Caco-2 (cell line): ENCODE data around the gene HK1. TPM values are rescaled to one million over a fixed set of nuclear protein-coding genes. Genes with fewer than 3 reads are reported as not detected.

Experiments
- BruUV-seq: library from RNA; stranded (reverse); fragments of 400-500 nt; replicated peaks from 2 replicates; lab custom pipeline; 2021; lab: Mats Ljungman, UMichigan
- CTCF ChIA-PET: fragments of 300-600 bp; sonication (Branson Sonifier 250); formaldehyde crosslinking; loops from one replicate; lab custom pipeline; 2022; ENCODE audit warnings: antibody characterized with exemption; lab: Charles Lee
- POLR2A ChIA-PET: fragments of 300-600 bp; sonication (Branson Sonifier 250); formaldehyde crosslinking; loops from one replicate; lab custom pipeline; 2022; ENCODE audit warnings: antibody characterized with exemption; lab: Charles Lee
- DNase-seq, 2 experiments: peaks; one replicate each; pipeline versions ENCODE4 v3.0.0 to v3.0.0-alpha.2; 2020 to 2022
- H3K27me3 ChIP-seq: replicated peaks from 2 replicates; pipeline ENCODE4 v1.6.0; 2011; ENCODE audit warnings: low read length; ENCODE audit not compliant: control insufficient read depth, insufficient read depth
- H3K36me3 ChIP-seq: 2 replicates; pipeline ENCODE4 v1.5.1; 2011; ENCODE audit warnings: low read length; ENCODE audit not compliant: control insufficient read depth, insufficient read depth
- H3K4me1 ChIP-seq: fragments of 250-450 bp; sonication (Bioruptor Pico); 2 replicates; pipeline ENCODE4 v1.5.1; 2020; ENCODE audit warnings: mild to moderate bottlenecking
- H3K4me3 ChIP-seq: 2 replicates; pipeline ENCODE4 v1.5.1; 2011; ENCODE audit warnings: low read depth, mild to moderate bottlenecking, control low read depth, low read length
- H3K9me3 ChIP-seq: fragments of 250-450 bp; sonication (Bioruptor Pico); 2 replicates; pipeline ENCODE4 v1.5.1; 2020; ENCODE audit warnings: mild to moderate bottlenecking, moderate library complexity
- H3K27ac Mint-ChIP-seq: one replicate; pipeline ENCODE4 v1.8.0; 2022; ENCODE audit warnings: mixed read lengths; ENCODE audit not compliant: unreplicated experiment
- H3K27me3 Mint-ChIP-seq: one replicate; pipeline ENCODE4 v1.8.0; 2022; ENCODE audit warnings: mixed read lengths; ENCODE audit not compliant: insufficient read depth, unreplicated experiment
- H3K36me3 Mint-ChIP-seq: one replicate; pipeline ENCODE4 v1.8.0; 2022; ENCODE audit warnings: mild to moderate bottlenecking, mixed read lengths; ENCODE audit not compliant: insufficient read depth, unreplicated experiment
- H3K4me1 Mint-ChIP-seq: one replicate; pipeline ENCODE4 v1.8.0; 2022; ENCODE audit warnings: low read depth, mixed read lengths; ENCODE audit not compliant: unreplicated experiment
- H3K4me3 Mint-ChIP-seq: one replicate; pipeline ENCODE4 v1.8.0; 2022; ENCODE audit warnings: mild to moderate bottlenecking, moderate library complexity, mixed read lengths; ENCODE audit not compliant: unreplicated experiment
- H3K9me3 Mint-ChIP-seq: one replicate; pipeline ENCODE4 v1.8.0; 2022; ENCODE audit warnings: mixed read lengths; ENCODE audit not compliant: unreplicated experiment
- CTCF ChIP-seq, 2 experiments: fragments of 200-600 bp in 1 of 2; IDR thresholded peaks; 1 replicate in 1 of 2; 2 replicates in 1 of 2; pipeline versions ENCODE4 v1.5.1 to v1.8.0; 2011 to 2022; ENCODE audit warnings: antibody characterized with exemption in 1 of 2, control low read depth in 1 of 2, inconsistent platforms in 1 of 2, low read depth in 1 of 2, low read length in 1 of 2, mild to moderate bottlenecking in 1 of 2, moderate library complexity in 1 of 2; ENCODE audit not compliant: insufficient read depth in 1 of 2, severe bottlenecking in 1 of 2, unreplicated experiment in 1 of 2
- intact Hi-C: fragments of 100-400 bp; cut with micrococcal nuclease; formaldehyde crosslinking; loops from one replicate; pipeline ENCODE4 v1.10.0; 2022; ENCODE audit not compliant: unreplicated experiment
- total RNA-seq: library from RNA; stranded (reverse); gene quantifications from 2 replicates; pipeline ENCODE4 v1.2.3, GENCODE V29; 2022

Gene HK1
- total RNA-seq, 1 experiment from 2014 or later, result 35.4 TPM

- Mint-ChIP-seq H3K4me1 (peaks cover 43% of the 10 kb centered on the region), H3K36me3 (peaks cover 14% of the 10 kb centered on the region), H3K4me3 (no peak overlapping the region), H3K9me3 (no peaks in the 10 kb centered on the region), H3K27ac (peak overlapping the region; percentile 45), H3K27me3 (no peaks in the 10 kb centered on the region)
- BruUV-seq, result no TSS peak
- Histone ChIP-seq H3K4me1 (peaks cover 49% of the 10 kb centered on the region), H3K9me3 (no peaks in the 10 kb centered on the region), H3K4me3 (no peak overlapping the region), H3K27me3 (no peaks in the 10 kb centered on the region), H3K36me3 (no peaks in the 10 kb centered on the region)
- POLR2A ChIA-PET, result no interaction called here
- CTCF ChIA-PET, result no interaction called here
- no peak for DNase-seq
- no peak for TF ChIP-seq CTCF (IDR thresholded peaks at IDR 0.05; ENCODE audit: insufficient read depth in 1 of 2, low read depth in 1 of 2, low read length in 1 of 2, severe bottlenecking in 1 of 2, unreplicated experiment in 1 of 2)
- intact Hi-C loops, result no loop called here
Measured at GRCh38 chr10:69329721-69330178, 51.5 kb downstream of the HK1 start.

DNA sequence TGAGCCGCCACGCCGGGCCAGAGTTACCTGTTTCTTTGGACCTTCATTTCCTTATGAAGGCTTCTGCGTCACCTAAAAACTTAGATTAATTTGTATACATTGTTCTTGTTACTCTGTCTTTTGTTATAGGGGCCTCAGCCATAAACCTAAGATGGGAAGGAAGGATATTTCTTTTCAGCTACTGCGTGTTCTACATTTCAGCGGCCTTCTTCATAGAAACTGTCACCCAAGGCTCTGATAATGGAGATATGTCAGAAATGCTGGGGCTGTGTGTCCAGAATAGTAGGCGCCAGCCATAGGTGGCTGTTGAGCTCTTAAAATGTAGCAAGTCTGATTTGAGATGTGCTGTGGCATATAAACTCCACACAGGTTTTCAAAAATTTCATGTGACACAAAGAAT lies 52.9 kb downstream of the HK1 start:
- Mint-ChIP-seq H3K9me3 (no peaks in the 10 kb centered on the region), H3K27ac (peak overlapping the region; percentile 45), H3K4me3 (no peak overlapping the region), H3K27me3 (no peaks in the 10 kb centered on the region), H3K36me3 (peaks cover 14% of the 10 kb centered on the region), H3K4me1 (peaks cover 54% of the 10 kb centered on the region)
- intact Hi-C loops, result no loop called here
- Histone ChIP-seq H3K4me3 (no peak overlapping the region), H3K27me3 (no peaks in the 10 kb centered on the region), H3K4me1 (peaks cover 56% of the 10 kb centered on the region), H3K36me3 (no peaks in the 10 kb centered on the region), H3K9me3 (no peaks in the 10 kb centered on the region)
- CTCF ChIA-PET, result no interaction called here
- DNase-seq, result no peak
- POLR2A ChIA-PET, result no interaction called here
- no peak for TF ChIP-seq CTCF (IDR thresholded peaks at IDR 0.05; ENCODE audit: insufficient read depth in 1 of 2, low read depth in 1 of 2, low read length in 1 of 2, severe bottlenecking in 1 of 2, unreplicated experiment in 1 of 2)
- BruUV-seq, result no TSS peak

- BruUV-seq, result no TSS peak
- peaks cover 14% of the 10 kb centered on the region for H3K36me3 Mint-ChIP-seq
- Histone ChIP-seq H3K4me3 (no peak overlapping the region), H3K36me3 (no peaks in the 10 kb centered on the region), H3K9me3 (no peaks in the 10 kb centered on the region), H3K27me3 (no peaks in the 10 kb centered on the region), H3K4me1 (peaks cover 63% of the 10 kb centered on the region)
- TF ChIP-seq CTCF (IDR thresholded peaks at IDR 0.05; ENCODE audit: insufficient read depth in 1 of 2, low read depth in 1 of 2, low read length in 1 of 2, severe bottlenecking in 1 of 2, unreplicated experiment in 1 of 2), result no peak
- ChIA-PET CTCF (interaction anchor here (1.1 to 2.6 kb wide), 8 partner anchors 13 to 76 kb away, joined by 3 to 14 read pairs (median 6); no protein-coding TSS in a partner anchor), POLR2A (interaction anchor here (1.2 kb wide), 1 partner anchor 15 kb away, joined by 4 read pairs; no protein-coding TSS in a partner anchor)
- H3K4me3 Mint-ChIP-seq, result peak overlapping the region; percentile 52
- peak in 1 of 2 experiments; percentile 37 for DNase-seq
- intact Hi-C loops, result loop anchor here (1.0 kb wide), 4 partner anchors 17 to 60 kb away; no protein-coding TSS in a partner anchor
- peaks cover 54% of the 10 kb centered on the region for H3K4me1 Mint-ChIP-seq
- H3K27ac Mint-ChIP-seq, result peak overlapping the region; percentile 86
- H3K9me3 Mint-ChIP-seq, result no peaks in the 10 kb centered on the region
- no peaks in the 10 kb centered on the region for H3K27me3 Mint-ChIP-seq
Measured at GRCh38 chr10:69332278-69333010, 54.1 kb downstream of the HK1 start.
